ENCODE measurements around the gene PIGQ. TPM values are rescaled to one million over a fixed set of nuclear protein-coding genes. Genes with fewer than 3 reads are reported as not detected.

The PIGQ gene
- total and polyA plus RNA-seq, 2 of the 8 experiments (the other 6 are each of a cell fraction or from before 2014, with no cell fraction given): 36.0 to 49.2 TPM

DNA sequence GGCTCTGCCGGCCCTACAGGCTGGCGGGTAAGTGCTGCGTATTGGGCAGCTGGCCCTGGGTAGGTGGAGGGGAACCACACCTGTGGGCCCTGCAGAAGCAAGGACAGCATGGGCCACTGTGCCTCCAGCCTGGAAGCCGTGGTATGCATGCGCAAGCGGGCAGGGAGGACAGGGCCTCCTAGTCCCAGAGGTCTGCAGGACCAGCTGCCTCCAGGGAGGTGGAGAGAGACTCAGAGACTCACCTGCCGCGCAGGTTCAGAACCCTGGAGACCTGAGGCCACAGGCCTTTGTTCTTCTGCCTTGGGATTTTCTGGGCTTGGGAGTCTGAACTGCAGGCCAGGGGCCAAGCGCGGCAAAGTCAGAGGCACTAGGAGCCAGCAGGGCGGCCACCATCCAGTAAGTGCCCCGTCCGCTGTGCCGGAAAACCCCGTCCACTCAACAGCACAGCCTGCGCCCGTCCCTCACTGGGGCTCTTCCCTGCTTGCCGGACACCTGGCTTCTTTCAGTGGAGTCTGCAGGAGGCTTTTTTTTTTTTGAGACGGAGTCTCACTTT lies 11.3 kb downstream of the PIGQ start:
- no peak overlapping the region for H4K5ac ChIP-seq (ENCODE audit: insufficient read length, low read depth, low read length)
- no peak overlapping the region for H3K4me2 ChIP-seq (ENCODE audit: insufficient read depth in 1 of 2, low read depth in 2 of 2, low read length in 2 of 2)
- no peak overlapping the region for H2BK20ac ChIP-seq (ENCODE audit: low read length)
- ChIA-PET POLR2A (ENCODE audit: partially characterized antibody) (interaction anchor here (1.2 to 7.9 kb wide), 6 partner anchors 8 to 211 kb away, joined by 3 to 58 read pairs (median 5); partner anchors contain the start of genes MRPL28, NHLRC4, PIGQ and WFIKKN1), CTCF (ENCODE audit: partially characterized antibody) (interaction anchor here (0.6 to 5.4 kb wide), 15 partner anchors 10 to 304 kb away, joined by 3 to 35 read pairs (median 6); partner anchors contain the start of genes NHLRC4 and WDR90)
- H3K56ac ChIP-seq (replicated peaks; ENCODE audit: insufficient read length, low read depth, low read length): no peak overlapping the region
- peaks cover 2% of the 10 kb centered on the region; the same call in 1 of the 2 replicates for H3K23me2 ChIP-seq (ENCODE audit: low read depth, low read length)
- peaks cover 0 to 11% (median 6%) of the 10 kb centered on the region in 4 experiments; a peak in 5 of 7 replicates for H3K27me3 ChIP-seq (replicated peaks in 1 of 4; ENCODE audit: control insufficient read depth in 3 of 4, extremely low read depth in 1 of 4, insufficient read depth in 3 of 4, low read length in 3 of 4)
- no peak overlapping the region for H3K4me3 ChIP-seq (ENCODE audit: extremely low read depth in 1 of 4, insufficient read depth in 2 of 4, low read depth in 3 of 4, low read length in 4 of 4)
- H4K91ac ChIP-seq (replicated peaks; ENCODE audit: insufficient read length, low read length): no peak overlapping the region
- TF ChIP-seq RXRA (IDR thresholded peaks at IDR 0.05; ENCODE audit: insufficient read depth, low read depth, low read length) (no peak), SP4 (IDR thresholded peaks at IDR 0.05; ENCODE audit: low read length) (no peak), FOSL1 (IDR thresholded peaks at IDR 0.05; ENCODE audit: insufficient read depth, low read depth, low read length) (no peak), JUND (IDR thresholded peaks at IDR 0.05; ENCODE audit: low read length) (no peak), RFX5 (IDR thresholded peaks at IDR 0.05; ENCODE audit: borderline replicate concordance, low read depth, low read length) (no peak), GABPA (IDR thresholded peaks at IDR 0.05; ENCODE audit: borderline replicate concordance, insufficient read depth, low read length) (no peak), BCL11A (IDR thresholded peaks at IDR 0.05; ENCODE audit: low read depth in 2 of 2, low read length in 2 of 2) (no peak), ASH2L (IDR thresholded peaks at IDR 0.05; ENCODE audit: low read length) (no peak), KDM4A (IDR thresholded peaks at IDR 0.05; ENCODE audit: low read depth, low read length, severe bottlenecking) (no peak)
- TF ChIP-seq, protein P1, sequence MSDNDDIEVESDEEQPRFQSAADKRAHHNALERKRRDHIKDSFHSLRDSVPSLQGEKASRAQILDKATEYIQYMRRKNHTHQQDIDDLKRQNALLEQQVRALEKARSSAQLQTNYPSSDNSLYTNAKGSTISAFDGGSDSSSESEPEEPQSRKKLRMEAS (IDR thresholded peaks at IDR 0.05): no peak
- TF ChIP-seq, protein P2, sequence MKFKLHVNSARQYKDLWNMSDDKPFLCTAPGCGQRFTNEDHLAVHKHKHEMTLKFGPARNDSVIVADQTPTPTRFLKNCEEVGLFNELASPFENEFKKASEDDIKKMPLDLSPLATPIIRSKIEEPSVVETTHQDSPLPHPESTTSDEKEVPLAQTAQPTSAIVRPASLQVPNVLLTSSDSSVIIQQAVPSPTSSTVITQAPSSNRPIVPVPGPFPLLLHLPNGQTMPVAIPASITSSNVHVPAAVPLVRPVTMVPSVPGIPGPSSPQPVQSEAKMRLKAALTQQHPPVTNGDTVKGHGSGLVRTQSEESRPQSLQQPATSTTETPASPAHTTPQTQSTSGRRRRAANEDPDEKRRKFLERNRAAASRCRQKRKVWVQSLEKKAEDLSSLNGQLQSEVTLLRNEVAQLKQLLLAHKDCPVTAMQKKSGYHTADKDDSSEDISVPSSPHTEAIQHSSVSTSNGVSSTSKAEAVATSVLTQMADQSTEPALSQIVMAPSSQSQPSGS (IDR thresholded peaks at IDR 0.05; ENCODE audit: low read length): no peak
- H3K9ac ChIP-seq (replicated peaks in 1 of 4; ENCODE audit: extremely low read depth in 1 of 4, low read depth in 3 of 4, low read length in 3 of 4): no peak overlapping the region
- H2AFZ ChIP-seq (ENCODE audit: low read length): no peak overlapping the region
- H3K79me1 ChIP-seq (ENCODE audit: low read depth, low read length): no peaks in the 10 kb centered on the region
- DNase-seq (ENCODE audit: low read depth in 1 of 2, low spot score in 2 of 2): no peak
- H4K20me1 ChIP-seq (replicated peaks in 1 of 2; ENCODE audit: control insufficient read depth in 1 of 2, insufficient read depth in 2 of 2, low read length in 2 of 2): peaks cover 0 to 7% of the 10 kb centered on the region in 2 experiments
- H3K36me3 ChIP-seq (ENCODE audit: control insufficient read depth in 2 of 4, insufficient read depth in 4 of 4, low read length in 3 of 4): peaks cover 0 to 2% (median 0%) of the 10 kb centered on the region in 4 experiments; a peak in 1 of 8 replicates
- H3K79me2 ChIP-seq (ENCODE audit: control insufficient read depth in 1 of 2, insufficient read depth in 2 of 2, low read length in 2 of 2): no peaks in the 10 kb centered on the region
- H3K27ac ChIP-seq (ENCODE audit: low read depth, low read length): no peak overlapping the region
- no peak overlapping the region for H2BK5ac ChIP-seq (ENCODE audit: low read depth, low read length)
- H4K8ac ChIP-seq (ENCODE audit: extremely low read depth, insufficient read depth, low read length): no peak overlapping the region
- no peak overlapping the region for H3K23ac ChIP-seq (ENCODE audit: insufficient read length)
- peak overlapping the region; percentile 33 for H3K4ac ChIP-seq (replicated peaks; ENCODE audit: insufficient read length, low read depth, low read length)
- peaks cover 0 to 22% (median 17%) of the 10 kb centered on the region in 4 experiments; a peak in 6 of 7 replicates for H3K4me1 ChIP-seq (replicated peaks in 1 of 4; ENCODE audit: control insufficient read depth in 3 of 4, insufficient read depth in 4 of 4, low read length in 3 of 4)
- H3K18ac ChIP-seq (ENCODE audit: extremely low read depth, low read length): no peak overlapping the region
- no peaks in the 10 kb centered on the region for H3K9me3 ChIP-seq (ENCODE audit: insufficient read depth in 2 of 2, low read depth in 1 of 2, low read length in 1 of 2)
- FAIRE-seq: no peak
- no peak overlapping the region for H2BK120ac ChIP-seq (replicated peaks; ENCODE audit: low read depth, low read length)
- H3K14ac ChIP-seq (ENCODE audit: insufficient read length): no peak overlapping the region
- no peak overlapping the region for H2BK15ac ChIP-seq (ENCODE audit: low read length)
- 95% methylated on average over 17 of the region's 19 CpGs; no CpG with 5 or more reads in 1 of the 2 experiments for WGBS, 2 experiments (ENCODE audit: extremely low coverage in 1 of 2, insufficient coverage in 1 of 2, insufficient read length in 1 of 2, insufficient replicate concordance in 2 of 2, low coverage in 1 of 2, low lambda C conversion rate in 2 of 2, missing lambda C conversion rate in 1 of 2)
- peak overlapping the region; percentile 21; the same call in 1 of the 2 replicates for H2AK5ac ChIP-seq (ENCODE audit: low read depth, low read length)
- no peak overlapping the region for H2BK12ac ChIP-seq (ENCODE audit: low read depth, low read length)

Measured in H1 (cell line).